Stimulated activated CD8-positive, alpha-beta memory T cell treated with anti-CD3 and anti-CD28 coated beads, Interleukin-15, amount 100 ng/mL, for 24 hours (primary cell): ENCODE measurements around the gene FAM53B.
"Not testable (repeated sequence)": the region's sequence is repeated elsewhere in the genome, so short reads cannot be mapped to it uniquely, and the experiment has no call there.

ENCODE experiments used
- DNase-seq: peaks from one replicate; pipeline ENCODE4 v3.0.0-alpha.2; 2020; ENCODE audit warnings: low read depth

The FAM53B gene

GRCh38 chr10:124596962-124597845 lies 147.0 kb downstream of the FAM53B start:
- no peak for DNase-seq

- no peak for DNase-seq
These were observed 147.9 kb downstream of the FAM53B start for GRCh38 chr10:124596116-124596785.

GRCh38 chr10:124595143-124595883 lies 148.9 kb downstream of the FAM53B start:
- no peak for DNase-seq

- no peak for DNase-seq
These were observed 149.9 kb downstream of the FAM53B start for GRCh38 chr10:124594240-124594639.

- no peak for DNase-seq
These were observed 150.7 kb downstream of the FAM53B start for GRCh38 chr10:124593431-124593985.

GRCh38 chr10:124592736-124593430 lies 151.3 kb downstream of the FAM53B start:
- DNase-seq: no peak

- DNase-seq: no peak
These were observed 152.1 kb downstream of the FAM53B start for GRCh38 chr10:124592101-124592500.

GRCh38 chr10:124591123-124591495 lies 153.1 kb downstream of the FAM53B start:
- DNase-seq: no peak

- DNase-seq: no peak
These were observed 153.7 kb downstream of the FAM53B start for GRCh38 chr10:124590216-124591122.

GRCh38 chr10:124589491-124590041 lies 154.6 kb downstream of the FAM53B start:
- DNase-seq: no peak

- DNase-seq: no peak
These were observed 155.3 kb downstream of the FAM53B start for GRCh38 chr10:124588736-124589490.

GRCh38 chr10:124588341-124588735 lies 155.8 kb downstream of the FAM53B start:
- not testable (repeated sequence) for DNase-seq

GRCh38 chr10:124587811-124588211 lies 156.4 kb downstream of the FAM53B start:
- DNase-seq: no peak

- DNase-seq: no peak
These were observed 158.0 kb downstream of the FAM53B start for GRCh38 chr10:124586142-124586541.

GRCh38 chr10:124579011-124579399 lies 165.2 kb downstream of the FAM53B start:
- DNase-seq: no peak

- no peak for DNase-seq
These were observed 165.8 kb downstream of the FAM53B start for GRCh38 chr10:124578231-124579010.

- DNase-seq: no peak
These were observed 166.5 kb downstream of the FAM53B start for GRCh38 chr10:124577651-124578050.

- DNase-seq: no peak
These were observed 167.4 kb downstream of the FAM53B start for GRCh38 chr10:124576526-124577420.
